Colonic mucosa (tissue), 4 donors: ENCODE results near the gene FYCO1. TPM values are rescaled to one million over a fixed set of nuclear protein-coding genes. Genes with fewer than 3 reads are reported as not detected.

Experiments used
- DNase-seq: peaks from one replicate; pipeline ENCODE4 v3.0.0-alpha.2; 2020
- H3K27ac ChIP-seq: fragments of 200-600 bp; one replicate; pipeline ENCODE4 v1.8.0; 2021
- H3K27me3 ChIP-seq: fragments of 200-600 bp; one replicate; pipeline ENCODE4 v1.8.0; 2021
- H3K36me3 ChIP-seq: fragments of 200-600 bp; one replicate; pipeline ENCODE4 v1.8.0; 2021
- H3K4me1 ChIP-seq: fragments of 200-600 bp; one replicate; pipeline ENCODE4 v1.8.0; 2021; ENCODE audit warnings: mild to moderate bottlenecking
- H3K4me3 ChIP-seq: fragments of 200-600 bp; one replicate; pipeline ENCODE4 v1.8.0; 2021
- H3K9ac ChIP-seq, 2 donors: one replicate each; pipeline ENCODE4 v1.7.0; 2013; ENCODE audit warnings: control low read depth in 2 of 2, low read depth in 2 of 2, low read length in 2 of 2
- H3K9me3 ChIP-seq: fragments of 200-600 bp; one replicate; pipeline ENCODE4 v1.8.0; 2021
- intact Hi-C: fragments of 100-400 bp; cut with DNase I; formaldehyde crosslinking; loops from one replicate; pipeline ENCODE4 v1.14.1; 2022
- total RNA-seq, 2 donors: library from RNA; stranded (reverse); fragmentation: NEBNext Ultra II Directional in 1 of 2; extraction: Animal tissue kit (Norgen Biotek cat#: 25700) in 1 of 2; gene quantifications; one replicate each; pipeline ENCODE4 v1.2.1, GENCODE V29; 2021
- TF ChIP-seq, protein P1 (sequence below): fragments of 200-600 bp; IDR thresholded peaks from one replicate; pipeline ENCODE4 v1.8.0; 2022; ENCODE audit warnings: antibody characterized with exemption, mild to moderate bottlenecking
- donor health status: healthy.
- donor health status: DM: no; HTN: no; CAD: no.
- donor health status: DM: no; HTN: no; CAD: no.

FYCO1 gene
- total RNA-seq, 2 donors from 2014 or later: 21.7 to 30.8 TPM

DNA sequence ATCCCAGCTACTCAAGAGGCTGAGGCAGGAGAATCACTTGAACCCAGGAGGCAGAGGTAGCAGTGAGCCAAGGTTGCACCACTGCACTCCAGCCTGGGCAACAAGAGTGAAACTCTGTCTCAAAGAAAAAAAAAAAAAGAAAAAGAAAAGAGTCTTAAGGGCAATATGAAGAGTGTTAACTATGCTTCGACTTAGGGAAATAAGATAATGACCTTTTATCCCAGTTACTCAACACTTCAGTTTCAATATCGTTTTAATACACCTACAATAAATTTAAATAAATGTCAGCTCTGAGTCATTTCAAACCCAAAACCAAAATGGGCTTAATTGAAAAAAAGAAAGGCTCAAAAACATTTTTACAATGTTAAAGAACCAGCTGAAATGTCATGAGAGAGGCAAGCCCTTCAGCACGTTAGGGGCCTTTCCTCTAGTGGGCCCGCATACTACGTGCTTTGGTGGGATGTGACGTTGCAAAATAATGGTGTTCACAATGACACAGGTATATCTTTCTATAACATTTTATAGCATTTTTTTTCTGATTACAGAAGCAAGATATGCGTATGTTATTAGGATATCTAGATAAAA, 15.3 kb downstream of the FYCO1 start:
- H3K9ac ChIP-seq: no peak overlapping the region
- no peak overlapping the region for H3K4me3 ChIP-seq
- peak overlapping the region; percentile 56 for H3K27ac ChIP-seq
- intact Hi-C loops: no loop called here
- H3K36me3 ChIP-seq: peaks cover 15% of the 10 kb centered on the region
- no peaks in the 10 kb centered on the region for H3K27me3 ChIP-seq
- TF ChIP-seq, protein P1, sequence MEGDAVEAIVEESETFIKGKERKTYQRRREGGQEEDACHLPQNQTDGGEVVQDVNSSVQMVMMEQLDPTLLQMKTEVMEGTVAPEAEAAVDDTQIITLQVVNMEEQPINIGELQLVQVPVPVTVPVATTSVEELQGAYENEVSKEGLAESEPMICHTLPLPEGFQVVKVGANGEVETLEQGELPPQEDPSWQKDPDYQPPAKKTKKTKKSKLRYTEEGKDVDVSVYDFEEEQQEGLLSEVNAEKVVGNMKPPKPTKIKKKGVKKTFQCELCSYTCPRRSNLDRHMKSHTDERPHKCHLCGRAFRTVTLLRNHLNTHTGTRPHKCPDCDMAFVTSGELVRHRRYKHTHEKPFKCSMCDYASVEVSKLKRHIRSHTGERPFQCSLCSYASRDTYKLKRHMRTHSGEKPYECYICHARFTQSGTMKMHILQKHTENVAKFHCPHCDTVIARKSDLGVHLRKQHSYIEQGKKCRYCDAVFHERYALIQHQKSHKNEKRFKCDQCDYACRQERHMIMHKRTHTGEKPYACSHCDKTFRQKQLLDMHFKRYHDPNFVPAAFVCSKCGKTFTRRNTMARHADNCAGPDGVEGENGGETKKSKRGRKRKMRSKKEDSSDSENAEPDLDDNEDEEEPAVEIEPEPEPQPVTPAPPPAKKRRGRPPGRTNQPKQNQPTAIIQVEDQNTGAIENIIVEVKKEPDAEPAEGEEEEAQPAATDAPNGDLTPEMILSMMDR: no peak
- no peak for DNase-seq
- peaks cover 19% of the 10 kb centered on the region for H3K4me1 ChIP-seq
- no peaks in the 10 kb centered on the region for H3K9me3 ChIP-seq

DNA sequence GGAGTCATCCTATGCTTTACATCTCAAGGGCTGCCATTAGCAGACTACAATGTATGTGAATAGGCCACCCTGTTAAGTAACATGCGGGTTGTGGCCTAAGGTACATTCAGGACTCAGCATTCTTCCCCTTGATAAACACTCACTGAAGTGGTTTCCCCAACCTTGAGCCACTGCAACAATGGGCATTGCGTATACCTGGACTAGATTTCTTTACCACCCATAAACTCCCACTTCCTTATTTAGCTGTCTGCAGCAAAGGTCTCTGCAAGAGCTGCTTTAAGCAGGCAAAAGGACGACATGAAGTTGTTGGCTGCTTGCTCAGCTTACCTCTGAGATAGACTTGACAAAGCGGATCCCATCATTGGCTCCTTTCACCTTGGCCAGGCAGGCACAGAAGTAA, 16.2 kb downstream of the FYCO1 start:
- Histone ChIP-seq H3K9me3 (no peaks in the 10 kb centered on the region), H3K4me1 (peaks cover 17% of the 10 kb centered on the region), H3K9ac (no peak overlapping the region), H3K36me3 (peaks cover 18% of the 10 kb centered on the region), H3K27me3 (no peaks in the 10 kb centered on the region), H3K4me3 (no peak overlapping the region), H3K27ac (peak overlapping the region; percentile 56)
- TF ChIP-seq, protein P1: no peak
- DNase-seq: no peak
- intact Hi-C loops: no loop called here

DNA sequence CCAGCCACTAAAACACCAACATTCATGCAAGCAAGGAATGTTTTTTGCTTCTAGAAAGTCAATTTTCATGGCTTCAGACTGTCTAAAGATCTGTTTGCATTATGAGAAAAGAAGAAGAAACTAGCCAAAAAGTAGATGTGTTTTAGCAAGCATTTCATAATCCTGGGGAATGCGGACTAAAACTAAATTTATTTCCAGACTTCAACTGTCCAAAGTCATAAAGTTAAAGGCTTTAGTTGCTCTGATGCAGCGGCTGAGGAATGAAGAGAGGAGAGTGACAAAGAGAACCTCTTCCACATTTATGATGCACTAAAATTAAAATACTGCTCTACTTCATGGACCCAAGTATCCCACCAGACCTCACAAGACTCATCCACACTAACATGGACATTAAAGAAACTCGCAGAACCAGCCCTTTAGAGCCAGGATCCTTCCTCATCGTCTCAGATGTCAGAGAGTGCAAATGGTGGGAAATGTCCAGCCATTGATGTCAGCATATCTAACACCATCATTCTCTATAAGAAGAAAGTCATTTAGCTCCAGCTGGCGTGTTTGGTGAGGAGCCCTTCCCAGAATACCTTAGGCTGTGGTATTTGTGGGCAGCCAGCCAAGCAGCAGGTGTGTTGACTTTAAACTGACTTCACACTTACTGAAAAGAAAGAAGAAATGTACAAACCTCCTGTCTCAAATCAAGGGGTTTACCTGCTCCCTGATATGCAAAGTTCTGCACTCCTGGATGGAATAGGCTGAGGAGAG, 17.4 kb downstream of the FYCO1 start:
- Histone ChIP-seq H3K4me1 (peaks cover 17% of the 10 kb centered on the region), H3K27me3 (no peaks in the 10 kb centered on the region), H3K27ac (peak overlapping the region; percentile 56), H3K4me3 (no peak overlapping the region), H3K9ac (no peak overlapping the region), H3K9me3 (no peaks in the 10 kb centered on the region), H3K36me3 (peaks cover 7% of the 10 kb centered on the region)
- peak; percentile 89 for DNase-seq
- TF ChIP-seq, protein P1: no peak
- intact Hi-C loops: no loop called here

DNA sequence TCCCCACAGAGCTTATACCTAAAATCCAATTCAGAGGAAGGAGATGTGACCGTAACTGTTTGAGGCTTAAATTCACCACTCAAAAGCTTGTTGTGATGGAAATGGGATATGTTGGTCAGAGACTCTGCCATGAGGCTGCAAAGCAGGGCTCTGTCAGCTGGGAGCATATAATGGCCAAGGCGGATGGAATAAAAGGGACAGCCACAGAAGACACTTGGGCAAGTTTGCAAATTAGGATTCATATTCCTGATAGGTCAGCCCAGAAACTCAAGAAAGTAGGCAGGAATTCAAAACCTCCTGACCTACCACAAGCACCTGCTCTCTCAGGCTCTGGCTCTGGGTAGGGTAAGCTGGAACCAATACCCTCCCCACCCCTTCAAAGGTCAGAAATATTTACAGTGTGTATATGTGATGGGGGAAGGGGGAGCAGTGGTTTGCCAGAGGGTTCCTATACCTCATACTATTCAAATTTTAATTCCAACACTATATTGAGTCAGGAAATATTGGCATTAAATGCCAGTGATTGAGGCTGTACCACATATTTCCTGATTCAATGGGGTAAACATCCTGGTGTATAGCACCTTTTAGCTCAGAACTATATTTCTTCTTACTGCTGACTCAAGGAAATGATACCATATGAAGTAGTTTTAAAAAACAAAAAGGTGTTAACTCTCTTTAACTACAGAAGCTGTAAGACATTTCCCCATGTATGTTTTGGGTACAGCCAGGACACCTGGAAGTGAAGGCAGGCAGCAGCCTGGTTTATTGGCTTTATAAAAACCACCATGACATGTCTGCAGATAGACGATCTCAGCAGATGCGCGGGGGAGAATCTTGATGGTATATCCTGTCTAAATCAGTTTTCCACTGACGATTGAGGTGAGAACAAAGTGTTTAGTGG, 19.2 kb downstream of the FYCO1 start:
- Histone ChIP-seq H3K27me3 (no peaks in the 10 kb centered on the region), H3K27ac (peak overlapping the region; percentile 29), H3K36me3 (peaks cover 3% of the 10 kb centered on the region), H3K9me3 (no peaks in the 10 kb centered on the region), H3K4me1 (peaks cover 17% of the 10 kb centered on the region), H3K4me3 (no peak overlapping the region), H3K9ac (no peak overlapping the region)
- intact Hi-C loops: no loop called here
- TF ChIP-seq, protein P1: no peak
- no peak for DNase-seq

DNA sequence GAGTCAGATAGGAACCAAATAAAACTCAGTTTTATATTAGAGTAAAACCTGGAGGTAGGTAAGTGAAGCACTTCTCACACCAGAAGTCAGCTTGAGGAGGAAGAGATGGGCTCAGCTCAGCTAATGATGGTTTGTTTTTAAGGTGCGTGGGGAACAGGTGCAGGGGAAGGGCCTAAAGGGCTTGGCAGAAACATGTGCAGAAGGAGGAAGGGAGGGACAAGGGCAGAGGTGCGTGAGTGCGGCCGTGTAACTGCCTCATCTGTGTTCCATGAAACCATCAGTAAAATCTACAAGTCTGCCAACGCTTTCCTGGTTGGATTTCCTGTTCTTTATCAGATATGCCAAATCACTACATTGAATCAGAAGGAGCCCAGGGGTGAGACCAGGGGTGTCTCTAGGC, 19.9 kb downstream of the FYCO1 start:
- intact Hi-C loops: no loop called here
- Histone ChIP-seq H3K36me3 (peaks cover 3% of the 10 kb centered on the region), H3K9ac (no peak overlapping the region), H3K27me3 (no peaks in the 10 kb centered on the region), H3K9me3 (no peaks in the 10 kb centered on the region), H3K4me1 (peaks cover 17% of the 10 kb centered on the region), H3K27ac (peak overlapping the region; percentile 29), H3K4me3 (no peak overlapping the region)
- DNase-seq: no peak
- TF ChIP-seq, protein P1: no peak
